Endothelial cell of umbilical vein (primary cell): ENCODE data around the gene MRO. TPM values are rescaled to one million over a fixed set of nuclear protein-coding genes. Genes with fewer than 3 reads are reported as not detected.
"Not testable (repeated sequence)": the region's sequence is repeated elsewhere in the genome, so short reads cannot be mapped to it uniquely, and the experiment has no call there.

Source experiments
- BruUV-seq: library from RNA; stranded (reverse); fragments of 400-500 nt; replicated peaks from 2 replicates; lab custom pipeline; 2021; lab: Mats Ljungman, UMichigan
- CTCF ChIA-PET: fragments of 300-600, 350-600 bp; sonication (Branson Sonifier 250); formaldehyde crosslinking; loops from one replicate; lab custom pipeline; 2021; ENCODE audit warnings: antibody characterized with exemption, inconsistent platforms; lab: Charles Lee
- POLR2A ChIA-PET: fragments of 300-600, 350-600 bp; sonication (Branson Sonifier 250); formaldehyde crosslinking; loops from one replicate; lab custom pipeline; 2021; ENCODE audit warnings: antibody characterized with exemption, inconsistent platforms; lab: Charles Lee
- DNase-seq: peaks from one replicate; pipeline ENCODE4 v3.0.0-alpha.2; 2011; ENCODE audit warnings: low read depth, low spot score
- FAIRE-seq: peaks from 2 replicates; lab custom pipeline; 2011; peaks lifted over from hg19 to GRCh38; lab: Jason Lieb, UNC
- H2AFZ ChIP-seq: 2 replicates; pipeline ENCODE4 v1.6.0; 2012; ENCODE audit warnings: low read depth, low read length, control low read depth, inconsistent platforms
- H3K27ac ChIP-seq: 2 replicates; pipeline ENCODE4 v1.5.1; 2011; ENCODE audit warnings: low read depth, mild to moderate bottlenecking, control low read depth, low read length, moderate library complexity; ENCODE audit not compliant: insufficient read depth
- H3K27me3 ChIP-seq, 2 experiments: 2 replicates each; pipeline versions ENCODE4 v1.6.0 to v1.6.1; 2011; ENCODE audit warnings: low read length in 2 of 2, mixed read lengths in 1 of 2; ENCODE audit not compliant: control insufficient read depth in 2 of 2, insufficient read depth in 2 of 2
- H3K36me3 ChIP-seq, 2 experiments: 2 replicates in 1 of 2; 3 replicates in 1 of 2; pipeline ENCODE4 v1.5.1; 2011; ENCODE audit warnings: low read length in 2 of 2, mild to moderate bottlenecking in 1 of 2, moderate library complexity in 1 of 2; ENCODE audit not compliant: control insufficient read depth in 2 of 2, insufficient read depth in 2 of 2; ENCODE audit errors: extremely low read depth in 1 of 2
- H3K4me1 ChIP-seq: 3 replicates; pipeline ENCODE4 v1.5.1; 2011; ENCODE audit warnings: mild to moderate bottlenecking, low read length; ENCODE audit not compliant: control insufficient read depth, insufficient read depth; ENCODE audit errors: extremely low read depth
- H3K4me2 ChIP-seq: 2 replicates; pipeline ENCODE4 v1.6.1; 2011; ENCODE audit warnings: low read length, control low read depth, mixed read lengths; ENCODE audit not compliant: insufficient read depth
- H3K4me3 ChIP-seq, 3 experiments: fragments of 200-600 bp in 1 of 3; sonication (generic), shearing (Covaris generic) in 1 of 3; replicated peaks in 1 of 3; 2 replicates each; pipeline ENCODE4 v1.5.1; 2011 to 2016; ENCODE audit warnings: control low read depth in 3 of 3, low read length in 3 of 3, mild to moderate bottlenecking in 2 of 3, inconsistent platforms in 1 of 3, low read depth in 1 of 3, moderate library complexity in 1 of 3; ENCODE audit not compliant: insufficient read depth in 1 of 3
- H3K79me2 ChIP-seq: 2 replicates; pipeline ENCODE4 v1.6.0; 2012; ENCODE audit warnings: low read length, inconsistent platforms; ENCODE audit not compliant: control insufficient read depth, insufficient read depth
- H3K9ac ChIP-seq: replicated peaks from 2 replicates; pipeline ENCODE3; 2011; ENCODE audit warnings: low read length, control low read depth; ENCODE audit not compliant: insufficient read depth; ENCODE audit errors: extremely low read depth
- H3K9me1 ChIP-seq: replicated peaks from 3 replicates; pipeline ENCODE4 v1.6.0; 2011; ENCODE audit warnings: mild to moderate bottlenecking, low read length; ENCODE audit not compliant: control insufficient read depth, insufficient read depth; ENCODE audit errors: extremely low read depth
- H3K9me3 ChIP-seq: replicated peaks from 2 replicates; pipeline ENCODE4 v1.5.1; 2012; ENCODE audit warnings: low read length, inconsistent platforms; ENCODE audit not compliant: control insufficient read depth, insufficient read depth
- H4K20me1 ChIP-seq: replicated peaks from 2 replicates; pipeline ENCODE3; 2011; ENCODE audit warnings: mild to moderate bottlenecking, low read length; ENCODE audit not compliant: control insufficient read depth, insufficient read depth; ENCODE audit errors: extremely low read depth
- FOS ChIP-seq: IDR thresholded peaks from 2 replicates; pipeline ENCODE4 v1.6.1; 2011; ENCODE audit warnings: mild to moderate bottlenecking, low read length, moderate library complexity, borderline replicate concordance; ENCODE audit not compliant: insufficient read depth
- JUN ChIP-seq: IDR thresholded peaks from 2 replicates; pipeline ENCODE4 v1.6.1; 2011; ENCODE audit warnings: borderline replicate concordance, low read depth; ENCODE audit not compliant: insufficient read length, insufficient read depth
- POLR2A ChIP-seq: IDR thresholded peaks from 2 replicates; pipeline ENCODE4 v1.6.1; 2012; ENCODE audit warnings: low read depth, mild to moderate bottlenecking, control low read depth, low read length
- dilution Hi-C: fragments of 300-500 bp; cut with MboI; formaldehyde crosslinking; loops from one replicate; pipeline ENCODE4 v1.15.0; 2019; ENCODE audit warnings: low sequenced_read_pairs; ENCODE audit not compliant: extremely low pct_ligation_motif_present
- intact Hi-C: fragments of 100-400 bp; cut with micrococcal nuclease; formaldehyde crosslinking; loops from one replicate; pipeline ENCODE4 v1.10.0; 2022
- polyA plus RNA-seq, 4 experiments: library from polyadenylated mRNA; depleted of rRNA in 3 of 4; stranded (reverse) in 3 of 4; unstranded in 1 of 4; fragments of >200 nt; gene quantifications; 2 replicates each; pipeline versions ENCODE4 v1.2.1 to v1.2.3, GENCODE V29; 2011 to 2012; ENCODE audit warnings: missing spikeins in 1 of 4
- total RNA-seq: library from RNA; stranded (reverse); gene quantifications from 2 replicates; pipeline ENCODE4 v1.2.3, GENCODE V29; 2021
- TF ChIP-seq, protein P1 (sequence below): IDR thresholded peaks from 2 replicates; pipeline ENCODE4 v1.6.1; 2011; ENCODE audit not compliant: insufficient read depth, insufficient read length

MRO gene
- total and polyA plus RNA-seq, 2 donors (not counting 3 experiments of a cell fraction or from before 2014, with no cell fraction given) = not detected

DNA sequence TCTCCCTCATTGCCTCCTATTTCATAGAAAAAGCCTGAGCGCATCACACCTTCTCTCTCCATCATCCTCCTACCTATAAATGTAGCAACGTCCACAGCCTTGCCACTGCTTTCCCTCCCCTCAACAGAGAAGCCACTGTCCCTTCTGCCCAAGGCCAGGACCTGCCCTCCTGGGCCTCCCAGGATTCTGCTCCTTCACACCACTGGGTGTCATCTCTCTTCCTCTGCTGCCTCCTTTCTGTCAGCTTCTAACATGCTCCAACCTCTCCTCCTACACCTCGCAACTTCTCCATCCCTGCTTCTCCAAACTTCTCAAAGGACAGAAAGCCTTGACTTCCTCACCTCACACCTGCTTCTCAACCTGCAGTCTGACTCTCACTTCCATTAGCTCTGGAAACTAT, 37.9 kb upstream of the MRO start:
- intact Hi-C loops (no loop called here), dilution Hi-C loops (no loop called here)
- POLR2A ChIA-PET = no interaction called here
- H4K20me1 ChIP-seq = no peaks in the 10 kb centered on the region
- H3K27me3 ChIP-seq = no peaks in the 10 kb centered on the region
- H3K4me3 ChIP-seq = no peak overlapping the region
- no peak overlapping the region for H3K27ac ChIP-seq
- no peaks in the 10 kb centered on the region for H3K79me2 ChIP-seq
- DNase-seq (no peak), FAIRE-seq (no peak)
- no peaks in the 10 kb centered on the region for H3K4me1 ChIP-seq
- no peak for TF ChIP-seq POLR2A
- TF ChIP-seq, protein P1, sequence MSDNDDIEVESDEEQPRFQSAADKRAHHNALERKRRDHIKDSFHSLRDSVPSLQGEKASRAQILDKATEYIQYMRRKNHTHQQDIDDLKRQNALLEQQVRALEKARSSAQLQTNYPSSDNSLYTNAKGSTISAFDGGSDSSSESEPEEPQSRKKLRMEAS = no peak
- TF ChIP-seq FOS = no peak
- no peak for TF ChIP-seq JUN
- BruUV-seq = no TSS peak
- no peaks in the 10 kb centered on the region for H3K9me1 ChIP-seq
- H2AFZ ChIP-seq = no peak overlapping the region
- no peaks in the 10 kb centered on the region for H3K36me3 ChIP-seq
- H3K9ac ChIP-seq = no peak overlapping the region
- CTCF ChIA-PET = interaction anchor here (1.9 kb wide), 1 partner anchor 9 kb away, joined by 6 read pairs; no protein-coding TSS in a partner anchor
- H3K9me3 ChIP-seq = no peaks in the 10 kb centered on the region
- H3K4me2 ChIP-seq = no peak overlapping the region

DNA sequence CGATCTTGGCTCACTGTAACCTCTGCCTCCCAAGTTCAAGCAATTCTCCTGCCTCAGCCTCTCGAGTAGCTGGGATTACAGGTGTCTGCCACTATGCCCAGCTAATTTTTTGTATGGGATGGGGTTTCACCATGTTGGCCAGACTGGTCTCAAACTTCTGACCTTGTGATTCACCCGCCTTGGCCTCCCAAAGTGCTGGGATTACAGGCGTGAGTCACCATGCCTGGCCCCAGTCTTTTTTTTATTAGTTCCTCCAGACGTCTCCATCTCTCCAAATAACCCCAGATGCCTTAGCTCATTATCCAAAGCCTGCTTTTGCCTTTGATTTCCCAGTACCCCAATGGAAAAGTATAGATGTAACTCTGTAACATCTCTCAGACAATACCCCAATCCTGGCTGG, 37.4 kb upstream of the MRO start:
- BruUV-seq, H3K9ac ChIP-seq, FAIRE-seq, intact Hi-C loops, H3K27ac ChIP-seq, H3K4me1 ChIP-seq, H3K4me3 ChIP-seq, DNase-seq, H3K27me3 ChIP-seq, H4K20me1 ChIP-seq, POLR2A ChIA-PET, dilution Hi-C loops, H3K36me3 ChIP-seq, H3K9me1 ChIP-seq, H3K9me3 ChIP-seq, H3K79me2 ChIP-seq, H3K4me2 ChIP-seq, H2AFZ ChIP-seq: not testable (repeated sequence)
- CTCF ChIA-PET = interaction anchor here (1.9 kb wide), 1 partner anchor 10 kb away, joined by 6 read pairs; no protein-coding TSS in a partner anchor
